ENCODE data around the gene GRIK1.
"Not testable (repeated sequence)": the region's sequence is repeated elsewhere in the genome, so short reads cannot be mapped to it uniquely, and the experiment has no call there.

Gene GRIK1

DNA sequence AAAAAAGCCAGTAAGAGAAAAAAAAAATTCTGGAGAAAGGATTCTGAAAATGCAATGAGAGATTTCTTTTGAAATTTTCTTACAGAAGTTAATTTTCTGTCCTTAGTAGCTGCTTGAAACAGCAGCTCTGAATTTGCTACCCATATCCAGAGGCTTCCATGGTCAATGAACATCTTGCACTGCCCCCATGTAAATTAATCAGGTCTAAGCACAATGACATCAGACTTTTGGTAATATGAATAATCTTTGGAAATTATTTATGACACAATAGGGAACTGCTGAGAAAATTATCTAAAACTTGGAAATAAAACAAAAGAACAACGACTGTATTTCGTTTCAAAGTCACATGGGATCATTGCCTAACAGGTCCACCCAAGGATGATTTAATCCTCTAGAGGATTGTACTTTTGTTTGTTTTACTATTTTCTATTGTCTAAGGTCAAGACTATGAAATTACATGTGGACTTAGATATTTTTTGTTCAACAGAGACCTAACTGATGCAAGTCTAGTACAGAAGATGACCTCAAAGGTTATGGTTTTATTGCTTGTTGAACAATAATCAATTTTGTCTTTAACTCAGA is 328.9 kb downstream of the GRIK1 start:
- no peak for DNase-seq (ENCODE audit: low read depth)

DNA sequence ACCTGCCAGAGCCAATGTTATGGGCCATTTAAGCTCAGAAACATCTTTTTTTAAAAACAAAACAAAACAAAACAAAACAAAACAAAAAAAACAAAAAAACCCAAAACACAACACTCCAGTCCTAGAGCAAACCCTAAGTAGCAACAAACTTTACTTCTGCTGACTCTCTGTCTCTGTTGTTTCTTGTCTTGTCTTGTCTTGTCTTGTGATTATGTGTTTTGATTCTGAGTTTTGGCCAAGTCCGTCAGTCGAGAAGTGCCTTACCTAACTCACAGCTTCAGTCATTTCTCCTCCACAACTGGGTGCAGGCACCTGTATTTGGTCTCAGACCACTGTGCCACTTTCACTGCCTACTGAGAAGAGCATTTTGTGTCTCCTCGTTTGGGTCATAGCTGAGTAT is 333.2 kb downstream of the GRIK1 start:
- no peak for DNase-seq (ENCODE audit: low read depth)

DNA sequence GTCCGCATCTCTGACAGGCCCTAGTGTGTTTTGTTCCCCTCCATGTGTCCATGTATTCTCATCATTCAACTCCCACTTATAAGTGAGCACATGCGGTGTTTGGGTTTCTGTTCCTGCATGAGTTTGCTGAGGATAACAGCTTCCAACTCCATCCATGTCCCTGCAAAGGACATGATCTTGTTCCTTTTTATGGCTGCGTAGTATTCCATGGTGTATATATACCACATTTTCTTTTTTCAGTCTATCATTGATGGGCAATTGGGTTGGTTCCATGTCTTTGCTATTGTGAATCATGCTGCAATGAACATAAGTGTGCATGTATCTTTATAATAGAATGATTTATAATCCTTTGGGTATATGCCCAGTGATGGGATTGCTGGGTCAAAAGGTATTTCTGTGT is 334.6 kb downstream of the GRIK1 start:
- not testable (repeated sequence) for DNase-seq (ENCODE audit: low read depth)

DNA sequence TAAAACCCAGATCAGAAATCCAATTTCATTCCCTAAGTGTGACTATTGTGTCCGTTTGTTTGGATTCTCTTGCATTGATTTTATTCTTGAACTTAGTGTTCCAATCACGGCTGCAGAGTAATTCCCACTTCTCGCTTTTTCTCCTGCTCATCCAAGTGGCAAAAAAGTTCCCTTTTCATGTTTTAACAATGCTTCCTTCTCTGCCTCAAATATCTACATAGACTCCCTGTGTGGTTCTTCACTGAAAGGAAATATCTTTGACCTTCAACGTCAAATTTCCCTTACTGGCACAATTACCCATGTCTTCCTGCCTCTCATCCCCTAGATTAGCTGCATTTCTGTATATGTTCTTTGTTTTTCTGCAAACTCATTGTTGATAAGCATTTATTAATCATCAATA is 335.7 kb downstream of the GRIK1 start:
- DNase-seq (ENCODE audit: low read depth), result no peak

DNA sequence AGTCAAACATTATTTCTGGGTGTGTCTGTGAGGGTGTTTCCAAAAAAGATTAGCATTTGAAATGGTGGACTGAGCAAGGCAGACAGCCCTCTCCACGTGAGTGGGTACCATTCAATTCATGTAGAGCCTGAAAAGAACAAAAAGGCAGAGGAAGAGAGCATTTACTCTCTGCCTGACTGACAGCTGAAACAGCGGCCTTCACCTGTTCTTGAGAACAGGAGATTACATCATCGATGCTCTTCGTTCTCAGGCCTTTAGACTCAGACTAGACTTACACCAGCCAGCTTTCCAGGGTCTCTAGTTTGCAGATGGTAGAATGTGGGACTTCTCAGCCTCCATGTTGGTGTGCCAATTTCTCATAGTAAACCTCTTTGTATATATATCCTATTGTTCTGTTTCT is 338.7 kb downstream of the GRIK1 start:
- no peak for DNase-seq (ENCODE audit: low read depth)

DNA sequence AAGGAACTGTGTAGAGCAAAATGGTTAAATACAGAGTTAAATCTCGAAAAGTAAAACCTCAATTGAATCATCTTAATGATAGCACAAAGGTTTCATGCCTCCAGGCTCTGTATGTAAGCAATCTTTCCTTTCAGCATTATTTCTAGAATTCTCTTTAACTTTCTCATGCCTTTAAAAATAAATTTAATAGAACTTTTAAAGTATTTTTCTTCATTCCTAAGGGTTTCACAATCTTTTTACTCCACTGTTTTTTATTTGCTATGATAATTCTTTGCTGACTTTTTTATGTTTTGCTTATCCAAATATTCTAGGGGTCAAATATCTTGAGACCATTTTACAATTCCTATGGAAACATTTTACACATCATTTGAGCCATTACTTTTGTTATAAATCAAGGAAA is 353.1 kb downstream of the GRIK1 start:
- no peak for DNase-seq (ENCODE audit: low read depth)

DNA sequence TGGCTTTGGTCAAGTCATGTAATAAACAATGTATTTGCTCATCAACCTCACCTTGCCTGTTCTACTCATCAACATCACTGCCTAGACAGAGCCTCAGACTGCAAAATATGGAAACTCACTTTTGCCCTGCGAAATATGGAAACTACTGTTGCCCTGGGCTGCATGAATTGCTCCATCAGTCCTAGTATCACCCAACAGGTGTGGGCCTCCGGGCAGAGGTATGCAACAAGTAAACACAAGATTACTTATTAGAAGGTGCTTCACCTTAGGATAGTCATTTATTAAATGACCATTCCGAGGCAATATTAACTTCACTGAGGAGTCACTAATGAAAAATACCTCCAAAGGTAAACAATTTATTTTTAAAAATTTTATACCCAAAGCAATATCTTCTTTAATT is 354.3 kb downstream of the GRIK1 start:
- DNase-seq (ENCODE audit: low read depth), result no peak

DNA sequence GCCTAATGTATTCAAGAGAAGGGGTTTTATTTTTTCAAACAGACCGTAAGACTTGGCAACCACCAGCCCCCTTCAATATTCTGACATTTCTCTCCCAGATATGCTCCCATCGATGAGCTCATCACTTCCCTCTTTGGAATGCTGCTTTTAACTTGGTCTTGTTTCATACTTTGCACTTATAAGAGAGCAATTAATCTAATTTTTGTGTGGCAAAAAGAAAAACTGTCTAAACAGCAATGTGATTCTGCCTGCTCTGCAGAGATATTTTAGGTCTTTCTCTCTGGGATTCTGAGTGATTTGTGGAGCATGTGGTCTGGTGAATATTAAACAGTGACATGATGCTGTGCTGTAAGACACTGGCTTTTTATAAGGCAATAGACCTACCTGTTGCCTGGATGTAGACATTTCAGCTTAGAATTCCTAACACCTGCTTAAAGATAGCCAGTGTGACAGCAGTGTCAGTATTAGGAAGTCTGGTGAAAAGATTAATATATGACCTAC is 356.3 kb downstream of the GRIK1 start:
- no peak for DNase-seq (ENCODE audit: low read depth)

DNA sequence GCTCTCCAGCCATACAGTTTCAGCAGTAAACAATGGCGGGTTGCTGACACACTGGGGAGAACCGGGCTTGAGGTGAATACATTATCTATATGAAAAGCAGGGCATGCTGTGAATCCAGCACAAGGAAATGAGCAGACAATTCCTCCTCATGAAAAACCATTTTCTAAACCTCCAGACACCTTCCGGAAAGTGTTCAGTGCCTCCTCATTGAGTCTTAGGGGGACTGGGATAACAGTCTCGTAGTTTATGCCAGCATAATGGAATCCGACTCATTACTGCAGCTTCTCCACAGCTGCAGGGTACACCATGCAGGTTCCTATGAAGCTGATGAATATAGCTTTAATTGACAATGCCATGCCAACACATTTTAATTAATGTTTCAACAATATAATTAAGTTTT is 356.9 kb downstream of the GRIK1 start:
- DNase-seq (ENCODE audit: low read depth), result no peak

DNA sequence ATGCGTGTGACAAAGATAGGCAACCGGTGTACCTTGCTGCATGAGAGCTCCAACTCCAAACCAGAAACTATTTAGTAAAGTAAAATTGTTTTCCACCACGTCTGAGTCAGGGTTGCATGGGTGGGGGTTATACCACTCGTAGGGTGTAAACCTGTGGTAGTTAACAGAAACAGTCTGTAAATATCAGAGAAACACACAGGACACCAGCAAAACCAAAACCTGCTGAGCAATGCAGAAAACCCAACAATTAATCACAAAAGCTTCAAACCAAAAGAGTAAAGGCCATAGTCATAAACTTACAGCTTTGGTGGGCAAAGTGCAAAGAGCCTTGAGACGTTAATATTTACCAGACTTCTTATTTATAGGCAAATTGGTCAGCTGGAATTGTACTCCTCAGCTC is 358.4 kb downstream of the GRIK1 start:
- no peak for DNase-seq (ENCODE audit: low read depth)

DNA sequence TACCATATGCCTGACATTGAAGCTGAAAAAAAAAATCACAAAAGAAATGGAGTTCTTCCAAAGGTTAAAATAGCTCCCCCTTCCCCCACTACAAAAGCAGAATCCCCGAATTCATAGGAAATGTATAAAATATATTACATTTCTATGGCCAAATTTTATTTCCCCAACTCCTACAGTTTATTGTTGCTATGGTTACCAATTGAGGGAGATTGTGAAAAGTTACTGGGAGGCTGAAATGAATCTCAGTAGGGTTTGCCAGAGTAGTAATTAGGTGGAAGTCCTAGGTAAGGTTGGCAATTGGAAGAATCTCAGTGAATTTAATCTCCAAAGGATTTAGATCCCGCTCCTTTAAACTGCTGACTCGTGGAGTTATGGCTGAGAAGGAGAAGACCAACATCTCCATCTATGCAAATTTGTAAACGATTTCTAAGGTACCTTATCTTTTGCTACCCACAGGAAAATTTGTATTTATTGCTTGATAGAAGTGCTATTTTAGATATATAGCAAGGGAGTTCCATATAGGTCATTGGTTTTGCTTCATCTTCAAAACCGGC is 359.0 kb downstream of the GRIK1 start:
- DNase-seq (ENCODE audit: low read depth), result no peak

DNA sequence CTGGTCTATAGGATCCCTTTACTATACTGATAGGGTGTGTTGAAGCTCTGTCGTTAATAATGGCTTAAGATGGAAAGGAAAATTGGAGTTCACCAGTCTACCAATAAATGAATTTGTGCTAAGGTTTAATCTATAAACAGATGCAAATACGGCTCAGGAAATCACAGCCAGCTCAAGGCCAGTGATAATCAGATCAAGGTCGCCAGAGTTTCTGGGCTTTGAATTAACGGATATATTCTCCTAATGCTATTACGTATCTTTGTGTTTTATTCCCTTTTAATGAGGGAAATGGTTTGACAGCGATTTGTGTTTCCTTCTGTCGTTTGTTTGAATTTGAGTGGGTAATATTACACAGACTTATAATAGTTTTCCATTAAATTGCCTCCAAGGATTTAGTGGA is 361.5 kb downstream of the GRIK1 start:
- DNase-seq (ENCODE audit: low read depth), result no peak

DNA sequence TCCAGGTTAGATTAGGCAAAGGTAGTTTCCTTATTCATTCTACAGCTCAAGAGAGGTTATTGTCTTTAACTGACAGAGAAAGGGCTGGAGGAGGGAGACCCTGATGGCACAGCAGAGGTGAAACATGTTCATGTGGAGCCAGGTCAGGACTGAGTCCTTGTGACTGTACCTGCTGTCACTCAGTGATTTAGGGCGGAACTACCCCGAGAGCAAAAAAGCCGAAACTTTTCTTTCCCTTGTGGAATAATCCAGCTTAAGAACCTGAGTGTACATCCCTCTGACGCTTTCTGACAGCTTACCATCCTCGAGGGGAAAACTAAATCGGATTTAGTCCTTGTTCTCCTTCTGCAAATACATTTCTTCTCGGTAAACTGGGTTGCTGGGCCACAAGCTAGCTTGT is 367.8 kb downstream of the GRIK1 start:
- no peak for DNase-seq (ENCODE audit: low read depth)

DNA sequence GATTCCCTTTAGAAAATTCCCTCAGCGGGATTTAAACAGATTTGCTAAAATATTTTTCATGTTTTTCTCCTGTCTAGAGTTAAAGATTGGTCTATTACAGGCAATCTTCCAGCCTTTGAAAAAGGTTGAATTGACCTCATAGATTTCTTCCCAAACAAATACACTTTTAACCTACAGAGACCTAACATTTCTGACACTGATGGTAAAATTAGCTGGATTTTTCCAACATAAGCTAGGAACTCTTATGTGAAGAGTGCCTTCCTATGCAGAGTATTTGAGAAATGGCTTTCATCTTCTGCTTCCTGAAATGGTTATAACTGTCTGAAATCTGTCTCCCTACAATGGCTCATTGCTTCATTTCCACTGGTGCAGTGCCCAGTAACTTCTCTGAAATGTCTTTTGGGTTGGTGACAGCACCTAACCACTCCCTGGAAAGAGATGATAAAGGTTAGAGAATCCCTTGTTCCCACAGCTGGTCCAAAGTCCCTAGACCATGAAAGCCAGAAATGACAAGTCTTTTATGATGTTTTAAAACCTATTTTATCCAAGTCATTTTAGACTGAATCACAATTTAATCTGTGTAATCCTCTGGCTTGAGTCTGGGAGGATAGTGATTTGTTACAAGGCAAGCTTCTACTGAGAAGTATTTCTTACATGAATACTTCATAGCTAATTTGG is 371.6 kb downstream of the GRIK1 start:
- DNase-seq (ENCODE audit: low read depth), result no peak

DNA sequence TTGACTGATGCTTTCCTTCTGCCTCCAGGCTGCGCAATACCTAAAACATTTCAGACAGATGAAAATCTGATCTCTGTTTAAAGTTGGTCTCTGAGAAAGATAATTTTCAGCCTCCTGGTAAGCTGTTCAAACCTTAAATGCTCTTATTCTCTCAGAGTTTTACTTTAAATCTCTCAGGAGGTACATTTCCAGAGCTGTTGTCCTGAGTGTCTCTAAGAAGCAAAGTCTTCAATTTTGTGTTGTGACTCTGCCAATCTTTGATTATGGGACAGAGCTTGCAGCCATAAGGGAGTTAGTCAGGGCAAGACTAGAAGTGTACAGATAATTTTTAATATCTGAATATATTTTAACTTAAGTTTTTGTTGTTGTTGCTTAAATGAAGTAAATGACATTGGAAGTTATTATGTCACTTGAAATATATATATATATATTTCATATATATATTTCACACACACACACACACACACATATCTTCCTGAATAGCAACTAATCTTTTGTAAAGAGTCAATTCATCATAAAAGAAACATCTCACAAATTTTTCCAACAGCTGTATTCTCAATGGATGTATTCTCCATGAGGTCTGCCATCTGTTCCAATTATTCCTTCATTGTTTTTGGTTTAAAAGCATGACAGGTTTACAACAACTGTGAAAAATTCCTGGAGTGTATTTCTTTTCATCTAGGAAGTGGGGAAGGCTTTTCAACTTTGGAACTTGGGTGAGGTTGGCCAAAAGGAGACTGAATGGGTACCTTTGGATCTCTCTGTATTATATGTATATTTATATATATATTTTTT is 381.7 kb downstream of the GRIK1 start:
- DNase-seq (ENCODE audit: low read depth), result no peak

DNA sequence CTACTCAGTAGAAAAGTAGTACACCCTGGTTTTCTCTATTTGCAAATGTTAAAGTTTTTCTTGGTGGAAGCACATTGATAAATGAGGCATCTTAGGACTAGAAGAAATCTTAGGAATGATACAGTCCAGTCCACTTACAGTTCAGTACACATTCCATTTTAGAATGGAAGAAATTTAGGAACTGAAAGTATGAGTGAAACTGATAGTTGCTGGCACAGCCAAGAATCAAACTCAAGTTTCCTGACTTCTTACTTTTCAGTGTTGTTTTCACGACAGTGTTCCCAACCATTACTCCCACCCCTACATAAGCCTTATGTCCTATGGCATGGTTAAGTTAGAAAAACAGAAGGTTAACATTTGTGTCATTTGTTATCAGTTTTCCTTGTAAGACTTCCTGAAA is 382.6 kb downstream of the GRIK1 start:
- DNase-seq (ENCODE audit: low read depth), result no peak

DNA sequence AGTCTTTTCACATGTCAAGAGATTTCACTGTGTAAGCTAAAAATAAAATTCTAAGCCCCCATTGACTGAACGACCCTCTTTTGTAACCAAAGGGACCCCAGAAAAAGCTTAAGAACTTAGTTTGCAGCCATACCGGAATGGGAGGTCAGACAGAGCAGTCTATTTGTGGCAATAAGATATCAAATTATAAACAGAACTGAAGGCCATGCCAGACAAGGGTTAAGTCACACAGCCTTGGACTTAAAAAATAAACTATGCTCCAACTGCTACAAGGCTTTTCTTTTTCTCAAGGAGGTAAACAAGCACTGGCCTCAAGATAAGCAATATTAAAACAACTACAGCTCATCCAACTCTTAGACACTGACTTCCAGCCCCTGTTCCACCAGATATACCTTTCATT is 384.2 kb downstream of the GRIK1 start:
- no peak for DNase-seq (ENCODE audit: low read depth)

DNA sequence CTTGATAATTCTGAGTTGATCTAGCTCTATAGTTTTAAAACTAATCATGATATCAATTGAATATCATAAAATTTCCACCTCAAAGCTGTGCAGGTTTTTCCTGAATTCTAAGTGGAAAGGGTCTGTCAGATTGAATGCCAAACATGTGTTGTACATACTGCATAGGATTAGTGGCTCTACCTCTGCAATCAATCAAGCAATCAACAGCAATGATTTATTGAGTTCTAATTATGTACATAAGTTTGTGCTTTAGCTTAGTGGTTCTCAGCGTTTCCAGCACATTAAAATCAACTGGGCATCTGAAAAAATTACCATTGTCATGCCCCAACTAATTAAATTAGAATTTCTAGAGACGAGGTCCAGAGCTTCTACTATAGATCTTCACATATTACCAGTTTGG is 389.6 kb downstream of the GRIK1 start:
- no peak for DNase-seq (ENCODE audit: low read depth)

DNA sequence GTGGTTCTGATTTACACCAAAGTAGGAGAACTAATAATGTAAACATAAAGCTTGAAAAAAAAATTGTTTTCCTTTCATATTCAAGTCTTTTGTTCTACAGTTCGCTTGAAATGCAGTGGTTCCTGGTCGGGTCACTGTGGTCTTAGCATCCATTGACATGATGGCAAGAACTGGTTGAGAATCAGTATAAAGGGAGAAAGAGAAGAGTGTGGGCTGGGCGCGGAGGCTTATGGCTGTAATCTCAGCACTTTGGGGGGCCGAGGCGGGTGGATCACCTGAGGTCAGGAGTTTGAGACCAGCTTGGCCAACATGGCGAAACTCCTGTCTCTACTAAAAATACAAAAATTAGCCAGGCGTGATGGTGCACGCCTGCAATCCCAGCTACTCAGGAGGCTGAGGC is 390.2 kb downstream of the GRIK1 start:
- no peak for DNase-seq (ENCODE audit: low read depth)

DNA sequence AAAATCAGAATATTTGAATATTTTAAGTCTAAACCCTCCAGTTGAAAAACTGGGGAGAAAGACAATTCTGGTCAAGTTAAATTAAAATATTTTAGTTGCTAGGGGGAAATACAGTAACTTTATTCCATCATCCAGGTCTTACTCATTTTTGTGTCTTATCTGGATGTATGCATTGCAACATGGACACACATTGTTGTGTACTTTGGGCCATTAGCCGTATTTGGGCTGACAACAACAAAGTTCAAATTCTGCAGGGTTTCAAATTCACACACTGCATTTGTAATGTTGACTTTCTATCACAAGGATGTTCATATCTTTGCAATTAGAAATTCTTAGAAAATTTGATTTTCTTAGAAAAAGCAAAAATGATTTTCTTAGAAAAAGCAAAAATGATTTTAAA is 391.8 kb downstream of the GRIK1 start:
- no peak for DNase-seq (ENCODE audit: low read depth)

DNA sequence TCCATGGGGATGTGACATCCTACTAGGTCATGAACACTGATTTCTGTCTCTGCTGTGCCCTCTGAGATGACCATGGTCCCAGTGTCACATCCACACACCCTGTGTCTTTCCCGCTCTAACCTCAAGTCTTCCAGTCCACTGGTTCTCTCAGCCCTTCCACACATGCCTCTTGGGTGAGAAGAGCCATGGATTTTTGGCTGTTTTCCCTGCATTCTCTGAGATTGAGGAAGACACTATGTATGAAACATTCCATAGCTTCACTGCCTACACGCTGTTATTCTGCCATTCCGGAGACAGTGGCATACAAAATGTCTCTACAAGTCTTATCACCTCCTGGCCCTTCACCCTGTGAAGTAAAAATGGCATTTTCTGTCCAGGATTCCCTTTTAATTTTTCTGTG is 393.7 kb downstream of the GRIK1 start:
- DNase-seq (ENCODE audit: low read depth), result no peak

DNA sequence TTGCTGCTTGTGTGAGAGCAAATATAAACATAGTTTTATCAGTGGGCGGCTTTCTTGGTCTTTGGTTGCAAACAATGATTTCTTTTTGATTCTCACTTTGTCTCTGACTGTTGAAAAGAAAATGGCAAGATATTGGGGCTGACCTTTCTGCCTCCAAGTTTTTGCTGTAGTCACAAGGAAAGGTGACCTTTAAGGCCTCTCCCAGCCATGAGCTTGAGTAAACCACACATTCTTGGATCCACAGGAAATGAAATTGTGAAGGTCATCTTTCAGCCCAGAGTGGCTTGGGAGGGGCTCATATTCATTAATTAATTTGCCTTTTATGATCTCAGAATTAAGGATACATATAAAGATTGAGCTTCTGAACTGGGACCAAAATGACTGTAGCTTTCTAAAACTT is 399.5 kb downstream of the GRIK1 start:
- DNase-seq (ENCODE audit: low read depth), result no peak

DNA sequence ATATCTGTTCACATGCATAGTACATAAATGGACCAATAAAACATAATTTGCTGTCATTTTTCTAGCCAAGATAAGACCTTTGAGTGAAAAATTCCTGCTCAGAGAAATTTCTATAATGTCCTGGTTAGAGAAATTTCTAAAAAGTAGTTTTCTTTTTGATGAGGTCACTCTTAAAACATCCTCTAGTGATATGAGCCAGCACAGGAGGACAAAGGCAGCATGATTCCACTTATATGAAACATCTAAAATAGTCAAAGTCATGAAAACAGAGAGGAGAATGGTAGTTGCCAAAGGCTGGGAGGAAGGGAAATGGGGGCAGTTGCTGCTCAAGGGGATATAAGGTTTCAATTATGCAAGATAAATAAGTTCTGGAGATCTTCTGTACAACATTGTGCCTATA is 401.7 kb downstream of the GRIK1 start:
- DNase-seq (ENCODE audit: low read depth), result no peak

All from activated T-helper 9 cell treated with anti-CD3 and anti-CD28 coated beads, Interleukin-2, amount 50 U/mL, for 16 hours (primary cell).